ENCODE results near the gene ICE1.

GRCh38 chr5:5474961-5475360 lies 52.5 kb downstream of the ICE1 start:
- TF ChIP-seq, protein P1, sequence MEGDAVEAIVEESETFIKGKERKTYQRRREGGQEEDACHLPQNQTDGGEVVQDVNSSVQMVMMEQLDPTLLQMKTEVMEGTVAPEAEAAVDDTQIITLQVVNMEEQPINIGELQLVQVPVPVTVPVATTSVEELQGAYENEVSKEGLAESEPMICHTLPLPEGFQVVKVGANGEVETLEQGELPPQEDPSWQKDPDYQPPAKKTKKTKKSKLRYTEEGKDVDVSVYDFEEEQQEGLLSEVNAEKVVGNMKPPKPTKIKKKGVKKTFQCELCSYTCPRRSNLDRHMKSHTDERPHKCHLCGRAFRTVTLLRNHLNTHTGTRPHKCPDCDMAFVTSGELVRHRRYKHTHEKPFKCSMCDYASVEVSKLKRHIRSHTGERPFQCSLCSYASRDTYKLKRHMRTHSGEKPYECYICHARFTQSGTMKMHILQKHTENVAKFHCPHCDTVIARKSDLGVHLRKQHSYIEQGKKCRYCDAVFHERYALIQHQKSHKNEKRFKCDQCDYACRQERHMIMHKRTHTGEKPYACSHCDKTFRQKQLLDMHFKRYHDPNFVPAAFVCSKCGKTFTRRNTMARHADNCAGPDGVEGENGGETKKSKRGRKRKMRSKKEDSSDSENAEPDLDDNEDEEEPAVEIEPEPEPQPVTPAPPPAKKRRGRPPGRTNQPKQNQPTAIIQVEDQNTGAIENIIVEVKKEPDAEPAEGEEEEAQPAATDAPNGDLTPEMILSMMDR (IDR thresholded peaks at IDR 0.05) = no peak
- no peak for TF ChIP-seq POLR2A (IDR thresholded peaks at IDR 0.05)

Measured in esophagus squamous epithelium (tissue), 4 donors.